ENCODE measurements around the gene TEX13C. TPM values are rescaled to one million over a fixed set of nuclear protein-coding genes. Genes with fewer than 3 reads are reported as not detected.

TEX13C gene
- total RNA-seq, 2 donors from 2014 or later, result not detected

GRCh38 chrX:125291124-125291523, 28.5 kb upstream of the TEX13C start:
- H3K27me3 ChIP-seq, result no peaks in the 10 kb centered on the region
- H3K27ac ChIP-seq, result no peak overlapping the region
- no peaks in the 10 kb centered on the region for H3K9me3 ChIP-seq
- TF ChIP-seq, protein P1, sequence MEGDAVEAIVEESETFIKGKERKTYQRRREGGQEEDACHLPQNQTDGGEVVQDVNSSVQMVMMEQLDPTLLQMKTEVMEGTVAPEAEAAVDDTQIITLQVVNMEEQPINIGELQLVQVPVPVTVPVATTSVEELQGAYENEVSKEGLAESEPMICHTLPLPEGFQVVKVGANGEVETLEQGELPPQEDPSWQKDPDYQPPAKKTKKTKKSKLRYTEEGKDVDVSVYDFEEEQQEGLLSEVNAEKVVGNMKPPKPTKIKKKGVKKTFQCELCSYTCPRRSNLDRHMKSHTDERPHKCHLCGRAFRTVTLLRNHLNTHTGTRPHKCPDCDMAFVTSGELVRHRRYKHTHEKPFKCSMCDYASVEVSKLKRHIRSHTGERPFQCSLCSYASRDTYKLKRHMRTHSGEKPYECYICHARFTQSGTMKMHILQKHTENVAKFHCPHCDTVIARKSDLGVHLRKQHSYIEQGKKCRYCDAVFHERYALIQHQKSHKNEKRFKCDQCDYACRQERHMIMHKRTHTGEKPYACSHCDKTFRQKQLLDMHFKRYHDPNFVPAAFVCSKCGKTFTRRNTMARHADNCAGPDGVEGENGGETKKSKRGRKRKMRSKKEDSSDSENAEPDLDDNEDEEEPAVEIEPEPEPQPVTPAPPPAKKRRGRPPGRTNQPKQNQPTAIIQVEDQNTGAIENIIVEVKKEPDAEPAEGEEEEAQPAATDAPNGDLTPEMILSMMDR (IDR thresholded peaks at IDR 0.05), result no peak
- no peak for DNase-seq (ENCODE audit: low spot score)
- H3K36me3 ChIP-seq, result no peaks in the 10 kb centered on the region
- no peak overlapping the region for H3K4me3 ChIP-seq
- no peaks in the 10 kb centered on the region for H3K4me1 ChIP-seq

DNA sequence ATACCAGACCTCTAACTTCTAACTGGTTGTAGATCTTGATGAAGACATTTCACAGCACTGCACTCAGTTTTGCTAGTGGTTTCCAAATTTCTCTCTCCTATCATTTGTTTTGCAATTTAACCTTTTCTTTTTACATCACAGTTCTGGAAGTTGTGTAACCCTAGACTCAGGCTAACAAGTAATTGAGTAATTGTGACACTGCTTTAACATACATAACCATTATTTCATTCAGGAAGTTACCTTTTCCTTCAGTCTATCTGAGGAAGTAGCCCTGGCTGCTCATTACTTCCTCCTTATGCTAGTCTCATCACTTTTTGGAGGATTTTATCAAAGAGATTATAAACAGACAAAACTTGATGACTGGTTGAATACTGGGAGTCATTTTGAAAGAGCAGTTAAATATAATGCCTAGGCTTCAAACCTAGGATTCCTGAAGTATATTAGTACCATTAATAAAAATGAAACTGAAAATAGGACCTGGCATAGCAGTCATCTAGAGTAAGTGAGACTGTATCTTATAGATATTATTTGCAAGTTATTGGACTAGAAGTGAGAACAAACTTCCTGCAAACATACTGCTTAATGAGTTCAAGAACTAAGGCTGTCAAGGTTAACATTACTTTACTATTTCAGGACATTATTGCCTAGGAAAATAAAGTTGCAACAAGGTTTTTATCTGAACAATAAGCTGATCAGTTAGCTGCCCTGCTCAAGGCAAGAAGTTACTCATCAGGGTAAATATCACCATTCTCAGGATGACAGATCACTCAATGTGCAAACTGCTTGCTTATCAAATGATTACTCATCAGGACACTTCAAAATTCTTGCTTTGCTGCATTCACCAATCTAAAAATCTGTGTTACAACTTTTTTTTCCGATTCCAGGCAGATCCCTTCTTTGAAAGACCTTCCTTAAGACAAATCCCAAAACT, 25.6 kb upstream of the TEX13C start:
- no peaks in the 10 kb centered on the region for H3K4me1 ChIP-seq
- no peaks in the 10 kb centered on the region for H3K9me3 ChIP-seq
- no peaks in the 10 kb centered on the region for H3K27me3 ChIP-seq
- H3K4me3 ChIP-seq, result no peak overlapping the region
- no peaks in the 10 kb centered on the region for H3K36me3 ChIP-seq
- DNase-seq (ENCODE audit: low spot score), result no peak
- no peak overlapping the region for H3K27ac ChIP-seq
- TF ChIP-seq, protein P1 (IDR thresholded peaks at IDR 0.05), result no peak

GRCh38 chrX:125295337-125295736, 24.3 kb upstream of the TEX13C start:
- Histone ChIP-seq H3K4me3 (no peak overlapping the region), H3K27me3 (no peaks in the 10 kb centered on the region), H3K9me3 (no peaks in the 10 kb centered on the region), H3K27ac (no peak overlapping the region), H3K36me3 (no peaks in the 10 kb centered on the region), H3K4me1 (no peaks in the 10 kb centered on the region)
- TF ChIP-seq, protein P1 (IDR thresholded peaks at IDR 0.05), result no peak
- no peak for DNase-seq (ENCODE audit: low spot score)

DNA sequence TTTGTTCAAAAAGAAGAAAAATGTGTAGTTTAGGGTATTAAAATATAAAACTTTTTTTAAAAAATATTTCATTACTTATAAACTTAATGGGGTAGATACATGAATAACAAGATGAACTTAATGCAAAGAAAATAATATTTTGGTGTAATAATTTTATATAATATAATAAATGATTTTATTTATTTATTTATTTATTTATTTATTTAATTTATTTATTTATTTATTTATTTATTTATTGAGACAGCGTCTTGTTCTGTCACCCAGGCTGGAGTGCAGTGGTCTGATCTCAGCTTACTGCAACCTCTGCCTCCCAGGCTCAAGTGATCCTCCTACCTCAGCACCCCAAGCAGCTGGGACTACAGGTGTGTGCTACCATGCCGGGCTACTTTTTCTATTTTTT, 20.8 kb upstream of the TEX13C start:
- TF ChIP-seq, protein P1 (IDR thresholded peaks at IDR 0.05), result no peak
- DNase-seq (ENCODE audit: low spot score), result no peak
- no peaks in the 10 kb centered on the region for H3K9me3 ChIP-seq
- no peak overlapping the region for H3K4me3 ChIP-seq
- no peaks in the 10 kb centered on the region for H3K4me1 ChIP-seq
- H3K27me3 ChIP-seq, result no peaks in the 10 kb centered on the region
- no peak overlapping the region for H3K27ac ChIP-seq
- H3K36me3 ChIP-seq, result no peaks in the 10 kb centered on the region

- no peaks in the 10 kb centered on the region for H3K9me3 ChIP-seq
- no peak overlapping the region for H3K27ac ChIP-seq
- no peaks in the 10 kb centered on the region for H3K36me3 ChIP-seq
- no peak for DNase-seq (ENCODE audit: low spot score)
- no peaks in the 10 kb centered on the region for H3K27me3 ChIP-seq
- no peaks in the 10 kb centered on the region for H3K4me1 ChIP-seq
- H3K4me3 ChIP-seq, result no peak overlapping the region
- TF ChIP-seq, protein P1 (IDR thresholded peaks at IDR 0.05), result no peak
These were observed 13.3 kb upstream of the TEX13C start for GRCh38 chrX:125306335-125306866.
